Measurements from ENCODE around the gene LIN7A. TPM values are rescaled to one million over a fixed set of nuclear protein-coding genes. Genes with fewer than 3 reads are reported as not detected.
A peak's percentile ranks its signal among the peaks of the same experiment; 100 is the strongest.

Gene LIN7A
- total RNA-seq, 1 experiment from 2014 or later = 10.0 TPM

DNA sequence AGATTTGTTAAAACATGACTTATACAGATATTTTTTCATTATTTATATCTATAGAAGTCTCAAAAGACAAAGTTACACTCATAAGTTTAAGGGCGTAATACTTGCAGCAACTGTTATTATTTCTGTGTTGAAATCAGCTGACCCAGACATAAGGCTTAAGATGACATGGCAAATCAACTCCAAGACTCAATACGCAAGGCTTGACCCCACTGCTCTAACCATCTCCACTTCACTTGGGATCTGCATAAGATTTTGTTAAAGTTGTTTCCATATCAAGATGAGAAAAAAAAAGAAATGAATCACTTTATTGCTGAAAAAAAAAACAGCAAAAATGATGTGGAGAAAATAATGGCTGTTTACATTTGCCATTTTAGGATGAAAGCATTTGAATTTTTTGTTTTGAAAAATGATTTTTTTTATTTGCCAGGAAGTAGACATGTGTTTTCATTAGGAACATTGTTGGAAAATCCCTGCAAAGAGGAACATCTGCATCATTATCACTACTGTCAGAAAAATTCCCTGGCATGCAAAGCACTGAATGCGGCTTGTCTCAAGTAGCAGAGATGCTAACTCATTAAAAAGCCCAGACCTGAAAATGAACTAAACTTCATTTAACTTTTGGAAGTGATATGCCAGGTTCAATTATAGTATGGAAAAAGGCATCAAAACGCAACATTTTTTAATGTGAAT, 73.5 kb downstream of the LIN7A start:
- H3K36me3 ChIP-seq (ENCODE audit: insufficient read depth, low read length, poor library complexity, severe bottlenecking) = no peaks in the 10 kb centered on the region
- ChIA-PET POLR2A (ENCODE audit: low non-redundant PET) (no interaction called here), CTCF (no interaction called here)
- intact Hi-C loops (cut with micrococcal nuclease; ENCODE audit: unreplicated experiment) = no loop called here
- H3K27ac ChIP-seq (ENCODE audit: low read depth, low read length, poor library complexity, severe bottlenecking) = no peak overlapping the region
- BruUV-seq (replicated peaks) = no TSS peak
- no peaks in the 10 kb centered on the region for H3K9me3 ChIP-seq (ENCODE audit: low read depth, low read length, poor library complexity, severe bottlenecking)
- DNase-seq (ENCODE audit: low spot score) = no peak
- no peak for TF ChIP-seq EZH2 (IDR thresholded peaks at IDR 0.05; ENCODE audit: borderline replicate concordance, low read depth, low read length, poor library complexity, severe bottlenecking)
- TF ChIP-seq, protein P1, sequence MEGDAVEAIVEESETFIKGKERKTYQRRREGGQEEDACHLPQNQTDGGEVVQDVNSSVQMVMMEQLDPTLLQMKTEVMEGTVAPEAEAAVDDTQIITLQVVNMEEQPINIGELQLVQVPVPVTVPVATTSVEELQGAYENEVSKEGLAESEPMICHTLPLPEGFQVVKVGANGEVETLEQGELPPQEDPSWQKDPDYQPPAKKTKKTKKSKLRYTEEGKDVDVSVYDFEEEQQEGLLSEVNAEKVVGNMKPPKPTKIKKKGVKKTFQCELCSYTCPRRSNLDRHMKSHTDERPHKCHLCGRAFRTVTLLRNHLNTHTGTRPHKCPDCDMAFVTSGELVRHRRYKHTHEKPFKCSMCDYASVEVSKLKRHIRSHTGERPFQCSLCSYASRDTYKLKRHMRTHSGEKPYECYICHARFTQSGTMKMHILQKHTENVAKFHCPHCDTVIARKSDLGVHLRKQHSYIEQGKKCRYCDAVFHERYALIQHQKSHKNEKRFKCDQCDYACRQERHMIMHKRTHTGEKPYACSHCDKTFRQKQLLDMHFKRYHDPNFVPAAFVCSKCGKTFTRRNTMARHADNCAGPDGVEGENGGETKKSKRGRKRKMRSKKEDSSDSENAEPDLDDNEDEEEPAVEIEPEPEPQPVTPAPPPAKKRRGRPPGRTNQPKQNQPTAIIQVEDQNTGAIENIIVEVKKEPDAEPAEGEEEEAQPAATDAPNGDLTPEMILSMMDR (conservative IDR thresholded peaks at IDR 0.05; ENCODE audit: low read depth, low read length) = no peak
- peaks cover 11% of the 10 kb centered on the region for H3K4me1 ChIP-seq (ENCODE audit: insufficient read depth, low read length, poor library complexity, severe bottlenecking)
- no peaks in the 10 kb centered on the region for H3K27me3 ChIP-seq (replicated peaks; ENCODE audit: insufficient read depth, low read depth, low read length, poor library complexity)
- H3K4me3 ChIP-seq (ENCODE audit: low read depth, low read length, poor library complexity, severe bottlenecking) = no peak overlapping the region

DNA sequence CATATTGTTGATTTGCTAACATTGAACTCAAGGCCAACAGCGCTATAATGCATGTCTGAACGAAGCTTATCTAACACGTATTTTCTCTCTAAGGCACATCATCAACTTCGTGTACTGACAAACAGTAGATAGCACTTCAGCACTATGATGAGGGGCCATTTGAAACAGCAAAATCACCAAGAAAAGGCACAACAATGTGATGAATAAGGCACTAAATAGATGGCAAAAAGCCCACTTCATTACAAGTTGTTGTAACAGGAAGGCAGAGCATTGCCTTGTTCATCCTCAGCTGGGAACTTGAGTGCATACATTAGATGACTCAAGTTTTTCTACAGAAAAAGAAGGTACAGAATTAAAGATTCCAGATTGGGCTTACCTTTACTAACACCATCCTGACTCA, 75.2 kb downstream of the LIN7A start:
- TF ChIP-seq EZH2 (IDR thresholded peaks at IDR 0.05; ENCODE audit: borderline replicate concordance, low read depth, low read length, poor library complexity, severe bottlenecking) = no peak
- TF ChIP-seq, protein P1 (conservative IDR thresholded peaks at IDR 0.05; ENCODE audit: low read depth, low read length) = no peak
- ChIA-PET CTCF (no interaction called here), POLR2A (ENCODE audit: low non-redundant PET) (no interaction called here)
- intact Hi-C loops (cut with micrococcal nuclease; ENCODE audit: unreplicated experiment) = no loop called here
- no peaks in the 10 kb centered on the region for H3K36me3 ChIP-seq (ENCODE audit: insufficient read depth, low read length, poor library complexity, severe bottlenecking)
- H3K4me1 ChIP-seq (ENCODE audit: insufficient read depth, low read length, poor library complexity, severe bottlenecking) = peaks cover 26% of the 10 kb centered on the region
- no TSS peak for BruUV-seq (replicated peaks)
- H3K27ac ChIP-seq (ENCODE audit: low read depth, low read length, poor library complexity, severe bottlenecking) = no peak overlapping the region
- H3K9me3 ChIP-seq (ENCODE audit: low read depth, low read length, poor library complexity, severe bottlenecking) = no peaks in the 10 kb centered on the region
- DNase-seq (ENCODE audit: low spot score) = peak; percentile 51
- H3K4me3 ChIP-seq (ENCODE audit: low read depth, low read length, poor library complexity, severe bottlenecking) = no peak overlapping the region
- H3K27me3 ChIP-seq (replicated peaks; ENCODE audit: insufficient read depth, low read depth, low read length, poor library complexity) = no peaks in the 10 kb centered on the region

DNA sequence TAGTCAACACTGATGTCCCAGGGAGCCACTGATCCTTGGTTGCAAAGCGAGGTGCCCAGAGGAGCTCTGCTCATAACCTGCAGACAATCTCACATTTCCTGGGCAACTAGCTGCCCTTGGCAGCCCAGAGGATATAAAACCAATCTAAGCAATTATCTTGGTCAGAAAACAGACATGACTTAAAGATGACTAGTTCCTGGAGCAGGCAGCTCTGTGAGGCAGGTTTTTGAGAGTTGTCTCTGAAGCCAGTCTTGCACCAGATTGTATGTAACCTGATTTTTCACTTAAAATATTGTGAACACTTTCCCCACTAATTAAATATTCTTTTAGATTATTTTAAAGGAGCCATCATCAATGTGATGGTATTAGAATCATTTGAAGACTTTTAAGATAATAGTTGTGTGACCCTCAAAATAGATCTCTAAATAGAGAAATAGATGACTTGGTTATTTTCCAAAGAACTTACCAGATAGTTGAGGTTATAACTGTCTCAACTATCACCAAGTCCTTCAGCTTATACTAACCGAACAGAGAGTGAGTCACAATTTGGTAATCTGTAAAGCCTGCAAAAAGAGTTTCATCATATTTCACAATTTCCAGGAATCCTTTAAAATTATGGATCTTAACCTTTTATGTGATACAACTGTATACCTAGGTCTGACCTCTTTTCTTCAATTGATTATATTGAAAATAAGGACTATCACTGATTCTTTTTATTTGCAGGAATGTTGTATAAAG, 75.9 kb downstream of the LIN7A start:
- ChIA-PET POLR2A (ENCODE audit: low non-redundant PET) (no interaction called here), CTCF (interaction anchor here (0.5 kb wide), 1 partner anchor 17 kb away, joined by 6 read pairs; no protein-coding TSS in a partner anchor)
- no peaks in the 10 kb centered on the region for H3K9me3 ChIP-seq (ENCODE audit: low read depth, low read length, poor library complexity, severe bottlenecking)
- no peak for TF ChIP-seq EZH2 (IDR thresholded peaks at IDR 0.05; ENCODE audit: borderline replicate concordance, low read depth, low read length, poor library complexity, severe bottlenecking)
- TF ChIP-seq, protein P1 (conservative IDR thresholded peaks at IDR 0.05; ENCODE audit: low read depth, low read length) = no peak
- no peak for DNase-seq (ENCODE audit: low spot score)
- no peaks in the 10 kb centered on the region for H3K27me3 ChIP-seq (replicated peaks; ENCODE audit: insufficient read depth, low read depth, low read length, poor library complexity)
- no peak overlapping the region for H3K4me3 ChIP-seq (ENCODE audit: low read depth, low read length, poor library complexity, severe bottlenecking)
- intact Hi-C loops (cut with micrococcal nuclease; ENCODE audit: unreplicated experiment) = no loop called here
- H3K4me1 ChIP-seq (ENCODE audit: insufficient read depth, low read length, poor library complexity, severe bottlenecking) = peaks cover 29% of the 10 kb centered on the region
- no peak overlapping the region for H3K27ac ChIP-seq (ENCODE audit: low read depth, low read length, poor library complexity, severe bottlenecking)
- H3K36me3 ChIP-seq (ENCODE audit: insufficient read depth, low read length, poor library complexity, severe bottlenecking) = no peaks in the 10 kb centered on the region
- no TSS peak for BruUV-seq (replicated peaks)
